OCI-LY3 (cell line): ENCODE data around the gene TICRR.
A peak's percentile ranks its signal among the peaks of the same experiment; 100 is the strongest.

Experiments used
- H2AFZ ChIP-seq: fragments of 200-600, 300-600 bp; shearing (Covaris generic); 2 replicates; pipeline ENCODE4 v1.6.0; 2014; ENCODE audit warnings: antibody characterized with exemption, low read depth, low read length
- H3K27ac ChIP-seq: fragments of 200-600, 300-600 bp; sonication (generic); 2 replicates; pipeline ENCODE4 v1.5.1; 2014; ENCODE audit warnings: mild to moderate bottlenecking, low read length, moderate library complexity, mixed read lengths
- H3K27me3 ChIP-seq: fragments of 200-600, 300-600 bp; sonication (generic); 2 replicates; pipeline ENCODE4 v1.6.1; 2014; ENCODE audit warnings: low read depth, low read length, mixed read lengths
- H3K36me3 ChIP-seq: fragments of 200-600, 300-600 bp; sonication (generic); replicated peaks from 2 replicates; pipeline ENCODE3; 2014; ENCODE audit warnings: low read depth, low read length, mixed read lengths
- H3K4me1 ChIP-seq: fragments of 300-600, 200-600 bp; sonication (generic); 2 replicates; pipeline ENCODE4 v1.6.1; 2014; ENCODE audit warnings: low read length, mixed read lengths
- H3K4me2 ChIP-seq: fragments of 200-600, 300-600 bp; sonication (generic); 2 replicates; pipeline ENCODE4 v1.6.1; 2014; ENCODE audit warnings: low read length, mixed read lengths
- H3K4me3 ChIP-seq: fragments of 300-600, 200-600 bp; sonication (generic); 2 replicates; pipeline ENCODE4 v1.5.1; 2014; ENCODE audit warnings: antibody characterized with exemption, mild to moderate bottlenecking, low read length, moderate library complexity
- H3K79me2 ChIP-seq: fragments of 300-600, 200-600 bp; shearing (Covaris generic); 2 replicates; pipeline ENCODE4 v1.6.1; 2014; ENCODE audit warnings: mild to moderate bottlenecking, low read length, mixed read lengths
- H3K9ac ChIP-seq: fragments of 300-600, 200-600 bp; shearing (Covaris generic); 2 replicates; pipeline ENCODE4 v1.6.0; 2014; ENCODE audit warnings: mild to moderate bottlenecking, low read length, moderate library complexity
- H3K9me3 ChIP-seq: fragments of 200-600, 300-600 bp; shearing (Covaris generic); 2 replicates; pipeline ENCODE4 v1.6.1; 2014; ENCODE audit warnings: low read length, mixed read lengths; ENCODE audit not compliant: insufficient read depth
- H4K20me1 ChIP-seq: fragments of 200-600, 300-600 bp; sonication (generic); 2 replicates; pipeline ENCODE4 v1.6.1; 2016; ENCODE audit warnings: low read length, mixed read lengths; ENCODE audit not compliant: insufficient read depth
- EZH2phosphoT487 ChIP-seq: fragments of 200-600 bp; shearing (Covaris generic); IDR thresholded peaks from 2 replicates; pipeline ENCODE4 v1.6.1; 2018; ENCODE audit warnings: antibody characterized with exemption, mixed run types, low read depth
- TF ChIP-seq, protein P1 (sequence below): fragments of 200-600, 300-600 bp; sonication (generic); IDR thresholded peaks from 2 replicates; pipeline ENCODE4 v1.5.1; 2014; ENCODE audit warnings: antibody characterized with exemption, low read length, low read depth

Gene TICRR

DNA sequence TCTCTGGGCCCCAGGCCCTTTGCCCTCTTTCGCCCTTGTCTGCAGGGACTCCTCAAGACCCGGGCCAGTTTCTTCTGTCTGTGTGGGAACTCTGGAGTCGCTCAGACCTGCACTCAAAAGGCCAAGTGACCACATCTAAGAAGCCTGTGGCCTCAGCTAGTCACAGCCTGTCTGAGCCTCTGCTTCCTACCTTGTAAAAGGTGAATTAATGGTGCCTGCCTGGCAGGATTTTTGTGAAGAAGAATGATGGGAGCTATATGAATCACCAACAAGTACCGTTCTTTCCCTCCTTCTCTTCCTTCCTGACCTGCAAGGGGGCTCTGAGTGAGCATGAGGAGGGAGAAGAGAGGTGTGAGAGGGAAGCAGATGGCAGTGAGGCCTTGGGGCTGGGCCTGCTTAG is 96.4 kb downstream of the TICRR start:
- no peak for TF ChIP-seq EZH2phosphoT487
- TF ChIP-seq, protein P1, sequence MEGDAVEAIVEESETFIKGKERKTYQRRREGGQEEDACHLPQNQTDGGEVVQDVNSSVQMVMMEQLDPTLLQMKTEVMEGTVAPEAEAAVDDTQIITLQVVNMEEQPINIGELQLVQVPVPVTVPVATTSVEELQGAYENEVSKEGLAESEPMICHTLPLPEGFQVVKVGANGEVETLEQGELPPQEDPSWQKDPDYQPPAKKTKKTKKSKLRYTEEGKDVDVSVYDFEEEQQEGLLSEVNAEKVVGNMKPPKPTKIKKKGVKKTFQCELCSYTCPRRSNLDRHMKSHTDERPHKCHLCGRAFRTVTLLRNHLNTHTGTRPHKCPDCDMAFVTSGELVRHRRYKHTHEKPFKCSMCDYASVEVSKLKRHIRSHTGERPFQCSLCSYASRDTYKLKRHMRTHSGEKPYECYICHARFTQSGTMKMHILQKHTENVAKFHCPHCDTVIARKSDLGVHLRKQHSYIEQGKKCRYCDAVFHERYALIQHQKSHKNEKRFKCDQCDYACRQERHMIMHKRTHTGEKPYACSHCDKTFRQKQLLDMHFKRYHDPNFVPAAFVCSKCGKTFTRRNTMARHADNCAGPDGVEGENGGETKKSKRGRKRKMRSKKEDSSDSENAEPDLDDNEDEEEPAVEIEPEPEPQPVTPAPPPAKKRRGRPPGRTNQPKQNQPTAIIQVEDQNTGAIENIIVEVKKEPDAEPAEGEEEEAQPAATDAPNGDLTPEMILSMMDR: no peak
- H3K27ac ChIP-seq: no peak overlapping the region
- H3K27me3 ChIP-seq: no peaks in the 10 kb centered on the region

DNA sequence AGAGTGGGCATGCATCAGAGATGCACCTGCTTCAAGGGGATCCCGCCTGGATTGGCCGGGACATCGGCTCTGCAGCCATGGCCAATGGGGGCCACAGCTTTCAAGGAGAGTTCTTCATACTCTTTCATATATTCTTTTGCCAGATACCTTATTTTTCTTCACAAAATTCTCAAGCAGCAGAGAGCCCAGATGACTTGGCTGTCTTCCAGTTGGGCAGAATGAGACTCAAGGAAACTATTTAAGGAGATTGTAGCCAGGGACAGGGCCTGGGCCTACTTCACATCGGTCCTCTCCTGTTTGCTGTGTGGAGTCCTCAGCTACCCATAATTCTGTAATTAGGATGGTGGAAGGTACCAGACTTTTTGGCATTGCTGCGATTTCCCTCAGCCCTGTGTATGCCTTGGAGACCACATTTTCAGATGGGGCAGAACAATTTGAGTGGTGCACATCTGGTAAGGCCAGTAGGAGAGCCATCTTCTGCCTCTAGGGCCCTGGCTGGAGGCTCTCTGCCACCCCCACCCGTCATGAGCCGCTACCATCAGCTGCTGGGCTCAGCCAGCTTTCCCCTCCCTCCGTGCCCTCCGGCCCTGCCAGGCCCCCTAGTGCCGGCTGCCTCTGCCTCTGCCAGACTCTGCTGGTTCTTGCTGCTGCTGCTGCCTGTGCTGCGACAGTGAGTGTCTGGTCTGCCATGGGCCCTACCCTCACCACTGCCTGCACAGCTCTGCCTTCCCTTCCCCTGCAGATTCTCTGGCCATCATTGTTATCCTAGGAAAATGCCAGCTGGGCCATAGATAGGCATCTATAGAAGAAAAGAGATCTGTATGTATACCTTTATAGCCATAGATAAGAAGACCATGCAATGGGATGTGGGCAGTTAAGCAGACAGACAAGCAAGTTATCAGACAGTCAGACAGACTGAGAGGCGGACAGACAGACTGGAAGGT is 97.2 kb downstream of the TICRR start:
- no peak overlapping the region for H3K9ac ChIP-seq
- H3K27ac ChIP-seq: no peak overlapping the region
- no peaks in the 10 kb centered on the region for H3K27me3 ChIP-seq
- H3K79me2 ChIP-seq: no peaks in the 10 kb centered on the region
- no peaks in the 10 kb centered on the region for H3K36me3 ChIP-seq
- no peaks in the 10 kb centered on the region for H3K4me1 ChIP-seq
- H3K9me3 ChIP-seq: no peaks in the 10 kb centered on the region
- no peak overlapping the region for H2AFZ ChIP-seq
- no peak overlapping the region for H3K4me2 ChIP-seq
- H4K20me1 ChIP-seq: no peaks in the 10 kb centered on the region
- no peak for TF ChIP-seq EZH2phosphoT487
- TF ChIP-seq, protein P1: no peak
- no peak overlapping the region for H3K4me3 ChIP-seq

More for the DNA sequence above, 96.4 kb downstream of the TICRR start:
- Histone ChIP-seq H4K20me1 (no peaks in the 10 kb centered on the region), H3K79me2 (no peaks in the 10 kb centered on the region), H3K4me3 (no peak overlapping the region), H3K4me2 (no peak overlapping the region), H3K9ac (no peak overlapping the region), H2AFZ (no peak overlapping the region), H3K4me1 (no peaks in the 10 kb centered on the region), H3K9me3 (no peaks in the 10 kb centered on the region), H3K36me3 (no peaks in the 10 kb centered on the region)

DNA sequence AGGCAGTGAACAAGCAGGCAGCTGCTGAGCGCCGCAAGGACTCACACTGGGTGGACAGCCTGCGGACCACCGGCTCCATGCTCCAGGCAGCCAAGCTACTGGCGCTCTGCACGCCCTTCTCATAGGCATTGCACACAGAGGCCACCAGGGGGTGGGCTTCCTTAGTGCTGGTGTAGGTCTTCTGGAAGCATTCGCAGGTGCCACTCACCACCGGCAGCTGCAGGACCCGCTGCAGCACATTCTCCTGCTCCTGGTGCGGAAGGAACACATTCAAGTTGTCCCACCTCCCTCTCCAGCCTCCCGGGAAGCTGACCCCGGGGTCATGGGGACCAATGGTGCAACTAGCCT is 97.9 kb downstream of the TICRR start:
- Histone ChIP-seq H3K4me2 (no peak overlapping the region), H3K36me3 (no peaks in the 10 kb centered on the region), H3K79me2 (no peaks in the 10 kb centered on the region), H3K27me3 (no peaks in the 10 kb centered on the region), H3K27ac (no peak overlapping the region), H2AFZ (no peak overlapping the region), H3K9ac (no peak overlapping the region), H4K20me1 (no peaks in the 10 kb centered on the region), H3K9me3 (no peaks in the 10 kb centered on the region), H3K4me3 (no peak overlapping the region), H3K4me1 (no peaks in the 10 kb centered on the region)
- no peak for TF ChIP-seq EZH2phosphoT487
- TF ChIP-seq, protein P1: peak; percentile 61

DNA sequence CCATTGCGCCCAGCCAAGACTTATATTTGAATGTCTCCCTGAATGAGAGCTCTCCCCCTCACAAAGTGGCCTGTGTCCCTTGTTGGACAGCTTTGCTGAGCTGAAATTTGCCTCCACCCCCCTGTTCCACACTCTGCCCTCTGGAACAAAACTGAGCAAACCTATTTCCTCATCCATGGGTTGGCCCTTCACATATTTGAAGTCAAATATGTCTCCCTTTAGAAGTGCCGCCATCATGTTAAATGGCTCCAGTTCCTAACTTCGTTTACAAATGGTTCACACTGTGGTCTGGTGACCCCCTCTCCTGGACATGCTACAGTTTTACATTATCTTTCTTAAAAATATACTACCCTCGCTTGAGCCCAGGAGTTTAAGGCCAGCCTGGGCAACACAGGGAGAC is 99.3 kb downstream of the TICRR start:
- Histone ChIP-seq H3K9me3 (no peaks in the 10 kb centered on the region), H3K79me2 (no peaks in the 10 kb centered on the region), H2AFZ (no peak overlapping the region), H3K36me3 (no peaks in the 10 kb centered on the region), H3K27ac (no peak overlapping the region), H3K4me1 (no peaks in the 10 kb centered on the region), H3K27me3 (no peaks in the 10 kb centered on the region), H3K4me3 (no peak overlapping the region), H3K9ac (no peak overlapping the region), H4K20me1 (no peaks in the 10 kb centered on the region), H3K4me2 (no peak overlapping the region)
- TF ChIP-seq EZH2phosphoT487: no peak
- TF ChIP-seq, protein P1: no peak
